ENCODE data around the gene MLLT11.

Gene MLLT11

GRCh38 chr1:151060007-151060656 is at the start of gene MLLT11:
TSS of gene MLLT11 (plus strand) at chr1:151060397. CDS start at chr1:151067225, 6,828 bp downstream.
- Histone ChIP-seq H3K4me3 (ENCODE audit: low read depth, low read length, poor library complexity, severe bottlenecking) (peak within 1 kb of the TSS; percentile 81), H3K27me3 (ENCODE audit: insufficient read depth, low read length) (no peaks in the 10 kb centered on the region), H3K4me1 (ENCODE audit: insufficient read depth, low read length, severe bottlenecking) (peaks cover 46% of the 10 kb centered on the region), H4K20me1 (ENCODE audit: insufficient read depth, low read length) (no peaks in the 10 kb centered on the region), H3K79me2 (ENCODE audit: insufficient read depth, low read length) (peaks cover 19% of the 10 kb centered on the region; the same call in 1 of the 2 replicates), H3K4me2 (ENCODE audit: low read length) (peak within 1 kb of the TSS; percentile 96), H3K36me3 (ENCODE audit: insufficient read depth, low read length) (peaks cover 18% of the 10 kb centered on the region), H3K9ac (ENCODE audit: low read length) (peak within 1 kb of the TSS; percentile 86), H3K27ac (ENCODE audit: low read depth, low read length, poor library complexity, severe bottlenecking) (peak within 1 kb of the TSS; percentile 64), H3K9me2 (ENCODE audit: low read depth, low read length) (no peaks in the 10 kb centered on the region), H3F3A (ENCODE audit: insufficient read depth, low read length) (0 out of 2 replicates have a peak, but pooled peaks cover 3% of the 10 kb centered on the region), H3K9me3 (ENCODE audit: low read length) (no peaks in the 10 kb centered on the region), H2AFZ (ENCODE audit: low read length) (peak within 1 kb of the TSS; percentile 39)
- TF ChIP-seq EZH2 (IDR thresholded peaks at IDR 0.05; ENCODE audit: borderline replicate concordance, low read length), result no peak
- peak; percentile 41; the same call in 1 of the 2 replicates for TF ChIP-seq CTCF (IDR thresholded peaks at IDR 0.05; ENCODE audit: low read length)

GRCh38 chr1:151011154-151011850 is 48.9 kb upstream of the MLLT11 start:
- Histone ChIP-seq H3F3A (ENCODE audit: insufficient read depth, low read length) (no peaks in the 10 kb centered on the region), H3K9ac (ENCODE audit: low read length) (no peak overlapping the region; the same call in 1 of the 2 replicates), H3K9me2 (ENCODE audit: low read depth, low read length) (no peaks in the 10 kb centered on the region), H3K4me1 (ENCODE audit: insufficient read depth, low read length, severe bottlenecking) (peaks cover 38% of the 10 kb centered on the region), H3K79me2 (ENCODE audit: insufficient read depth, low read length) (no peaks in the 10 kb centered on the region), H3K27ac (ENCODE audit: low read depth, low read length, poor library complexity, severe bottlenecking) (no peak overlapping the region), H3K4me3 (ENCODE audit: low read depth, low read length, poor library complexity, severe bottlenecking) (no peak overlapping the region), H4K20me1 (ENCODE audit: insufficient read depth, low read length) (no peaks in the 10 kb centered on the region), H3K27me3 (ENCODE audit: insufficient read depth, low read length) (no peaks in the 10 kb centered on the region), H3K9me3 (ENCODE audit: low read length) (no peaks in the 10 kb centered on the region), H3K4me2 (ENCODE audit: low read length) (no peak overlapping the region), H2AFZ (ENCODE audit: low read length) (no peak overlapping the region), H3K36me3 (ENCODE audit: insufficient read depth, low read length) (no peaks in the 10 kb centered on the region)
- TF ChIP-seq EZH2 (IDR thresholded peaks at IDR 0.05; ENCODE audit: borderline replicate concordance, low read length), result no peak
- TF ChIP-seq CTCF (IDR thresholded peaks at IDR 0.05; ENCODE audit: low read length), result no peak

- Histone ChIP-seq H3K4me1 (ENCODE audit: insufficient read depth, low read length, severe bottlenecking) (peaks cover 24% of the 10 kb centered on the region), H3K36me3 (ENCODE audit: insufficient read depth, low read length) (no peaks in the 10 kb centered on the region), H3K79me2 (ENCODE audit: insufficient read depth, low read length) (no peaks in the 10 kb centered on the region), H3K9me2 (ENCODE audit: low read depth, low read length) (no peaks in the 10 kb centered on the region), H3K27me3 (ENCODE audit: insufficient read depth, low read length) (no peaks in the 10 kb centered on the region), H2AFZ (ENCODE audit: low read length) (no peak overlapping the region), H3K27ac (ENCODE audit: low read depth, low read length, poor library complexity, severe bottlenecking) (no peak overlapping the region), H3K9me3 (ENCODE audit: low read length) (no peaks in the 10 kb centered on the region), H4K20me1 (ENCODE audit: insufficient read depth, low read length) (no peaks in the 10 kb centered on the region), H3K4me3 (ENCODE audit: low read depth, low read length, poor library complexity, severe bottlenecking) (no peak overlapping the region), H3K9ac (ENCODE audit: low read length) (no peak overlapping the region), H3K4me2 (ENCODE audit: low read length) (no peak overlapping the region), H3F3A (ENCODE audit: insufficient read depth, low read length) (no peaks in the 10 kb centered on the region)
- TF ChIP-seq CTCF (IDR thresholded peaks at IDR 0.05; ENCODE audit: low read length), result no peak
- no peak for TF ChIP-seq EZH2 (IDR thresholded peaks at IDR 0.05; ENCODE audit: borderline replicate concordance, low read length)
These were observed 47.3 kb upstream of the MLLT11 start for GRCh38 chr1:151012684-151013471.

Measured in OCI-LY1 (cell line).